Heart right ventricle (tissue), 16 donors: ENCODE results near the gene HLF. TPM values are rescaled to one million over a fixed set of nuclear protein-coding genes. Genes with fewer than 3 reads are reported as not detected.

ENCODE experiments used
- ATAC-seq, 8 donors: fragments of 200-7000 bp; cut with Tn5 transposase; one replicate each; pipeline ENCODE4 v1.9.1; 2020; ENCODE audit warnings: mild to moderate bottlenecking in 8 of 8, moderate library complexity in 8 of 8, moderate number of reproducible peaks in 1 of 8
- DNase-seq, 2 donors: peaks; one replicate each; pipeline ENCODE4 v3.0.0-alpha.2; 2020
- H3K27ac ChIP-seq, 10 donors: fragments of 200-600 bp; sonication (generic) in 2 of 10; one replicate each; pipeline versions ENCODE4 v1.5.0 to v1.8.0; 2020 to 2022; ENCODE audit warnings: mild to moderate bottlenecking in 3 of 10
- H3K27me3 ChIP-seq, 7 donors: fragments of 200-600 bp; one replicate each; pipeline ENCODE4 v1.8.0; 2021 to 2022; ENCODE audit warnings: mild to moderate bottlenecking in 2 of 7
- H3K36me3 ChIP-seq, 9 donors: fragments of 200-600 bp; sonication (generic) in 1 of 9; one replicate each; pipeline versions ENCODE4 v1.5.0 to v1.8.0; 2020 to 2022; ENCODE audit warnings: mild to moderate bottlenecking in 2 of 9
- H3K4me1 ChIP-seq, 9 donors: fragments of 200-600 bp; sonication (generic) in 1 of 9; one replicate each; pipeline versions ENCODE4 v1.5.0 to v1.8.0; 2020 to 2022; ENCODE audit warnings: mild to moderate bottlenecking in 4 of 9
- H3K4me3 ChIP-seq, 10 donors: fragments of 200-600 bp; sonication (generic) in 2 of 10; one replicate each; pipeline versions ENCODE4 v1.5.0 to v1.8.0; 2020 to 2022; ENCODE audit warnings: mild to moderate bottlenecking in 7 of 10, moderate library complexity in 2 of 10
- H3K9me3 ChIP-seq, 11 donors: fragments of 200-600 bp in 10 of 11; sonication (generic) in 2 of 11; one replicate each; pipeline versions ENCODE4 v1.5.0 to v1.8.0; 2013 to 2022; ENCODE audit warnings: mild to moderate bottlenecking in 2 of 11, control low read depth in 1 of 11, moderate library complexity in 1 of 11
- WGBS, 2 donors: extraction: QIAGEN DNeasy Blood & Tissue Kit; methylation state at CpG; one replicate each; pipeline ENCODE4 v1.1.7; 2013; ENCODE audit warnings: inconsistent platforms in 1 of 2; 5-methylcytosine and 5-hydroxymethylcytosine counted together
- intact Hi-C, 10 donors: fragments of 100-400 bp; cut with DNase I; formaldehyde crosslinking; loops; one replicate each; pipeline versions ENCODE4 v1.11.1 to v1.14.2; 2022
- polyA plus RNA-seq, 2 donors: library from polyadenylated mRNA; stranded (reverse); fragments of 200-250 nt; gene quantifications; one replicate each; pipeline ENCODE4 v1.2.3, GENCODE V29; 2013
- total RNA-seq, 10 donors: library from RNA; stranded (reverse); fragmentation: NEBNext Ultra II Directional in 3 of 10; extraction: Animal tissue kit (Norgen Biotek cat#: 25700) in 3 of 10; gene quantifications; one replicate each; pipeline versions ENCODE4 v1.2.1 to v1.2.4, GENCODE V29; 2021 to 2023
- TF ChIP-seq, protein P1 (sequence below), 9 donors: fragments of 200-600 bp; sonication (generic) in 2 of 9; IDR thresholded peaks; one replicate each; pipeline versions ENCODE4 v1.5.0 to v1.8.0; 2021 to 2022; ENCODE audit warnings: antibody characterized with exemption in 9 of 9, mild to moderate bottlenecking in 5 of 9, moderate library complexity in 1 of 9
- donor health status: Arrhythmogenic right ventricular cardiomyopathy.
- donor health status: ischemic (EF 13 %, LVEDD 7.1; RV severe dilation, severe dysfunction).
- donor health status: healthy with polysubstance abuse.
- donor health status: DM: no; HTN: yes; CAD: no.
- donor health status: DM: no; HTN: no; CAD: no.
- donor health status: ischemic (EF 25% LVEDD 6.9; RV normal size, moderate dysfunction).
- donor health status: ischemic (EF 25% LVEDD 5.7; RV mildly dilated, moderate dysfunction).
- donor health status: healthy.
- donor health status: DM: yes; HTN: yes; CAD: no.
- donor health status: Ischemic cardiomyopathy.
- donor health status: ischemic (EF 35%, LVEDD 5.7; RV mildly dilated, moderate dysfunction).
- donor health status: nonischemic (EF 11% LVEDD 7.7; RV severe dilation, severe dysfunction).
- donor health status: DM: yes; HTN: yes; CAD: no.
- donor health status: PGD.
- donor health status: ischemic (EF 29% LVEDD 5.4; RV normal size, mild dysfunction).
- donor health status: nonischemic (EF 23%, LVEDD 6.1; RV moderate dilation, normal function).

The HLF gene
- total and polyA plus RNA-seq, 12 donors, result 4.1 to 42.5 (median 30.1) TPM

DNA sequence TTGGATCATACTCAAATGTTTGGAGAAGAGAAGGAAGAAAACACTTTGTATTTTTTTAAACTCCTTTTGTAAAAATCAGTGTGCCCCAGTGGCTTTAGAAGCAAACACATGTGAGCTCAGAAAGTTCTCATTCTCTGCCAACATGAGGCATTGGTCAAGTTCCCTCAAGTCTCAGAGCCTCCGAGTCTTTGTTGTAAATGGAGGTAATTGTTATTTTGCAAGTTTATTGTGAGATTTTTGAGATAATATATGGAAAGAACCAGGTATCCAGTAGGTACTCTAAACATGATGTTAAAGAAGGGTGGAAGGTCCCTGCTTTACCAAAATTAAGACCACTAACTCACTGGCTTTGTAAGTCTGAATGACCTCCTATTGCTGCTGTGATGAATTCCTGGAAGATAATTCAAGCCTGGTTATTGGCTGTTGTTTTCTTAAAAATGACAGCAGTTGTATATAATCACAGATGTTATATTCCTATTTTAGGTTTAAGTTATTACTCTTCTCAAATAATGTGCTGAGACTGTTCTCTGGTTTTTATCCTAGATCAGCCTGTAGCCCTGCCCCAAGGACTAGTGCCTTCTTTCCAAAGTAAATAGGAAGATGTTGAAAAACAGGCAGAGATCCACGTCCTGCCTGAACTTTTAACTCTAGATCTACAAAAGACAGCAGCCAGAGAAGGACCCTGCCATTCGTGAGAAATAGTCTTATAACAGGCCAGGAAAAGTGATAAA is 2.4 kb downstream of the HLF start:
- 31 to 32% methylated on average over 3 of the region's 3 CpGs for WGBS, 2 donors
- Histone ChIP-seq H3K4me1 (peaks cover 4 to 68% (median 34%) of the 10 kb centered on the region in 9 donors), H3K27ac (peak overlapping the region in 8 of 10 donors; percentile 56 to 89 (median 84)), H3K9me3 (no peaks in the 10 kb centered on the region), H3K4me3 (peak overlapping the region in 8 of 10 donors; percentile 12 to 78 (median 64)), H3K27me3 (peaks cover 0 to 63% (median 2%) of the 10 kb centered on the region in 7 donors), H3K36me3 (peaks cover 0 to 3% (median 0%) of the 10 kb centered on the region in 9 donors)
- intact Hi-C loops, result loop anchor here in 1 of 10 donors (2.0 kb wide), 2 partner anchors 28 kb away; no protein-coding TSS in a partner anchor
- TF ChIP-seq, protein P1, sequence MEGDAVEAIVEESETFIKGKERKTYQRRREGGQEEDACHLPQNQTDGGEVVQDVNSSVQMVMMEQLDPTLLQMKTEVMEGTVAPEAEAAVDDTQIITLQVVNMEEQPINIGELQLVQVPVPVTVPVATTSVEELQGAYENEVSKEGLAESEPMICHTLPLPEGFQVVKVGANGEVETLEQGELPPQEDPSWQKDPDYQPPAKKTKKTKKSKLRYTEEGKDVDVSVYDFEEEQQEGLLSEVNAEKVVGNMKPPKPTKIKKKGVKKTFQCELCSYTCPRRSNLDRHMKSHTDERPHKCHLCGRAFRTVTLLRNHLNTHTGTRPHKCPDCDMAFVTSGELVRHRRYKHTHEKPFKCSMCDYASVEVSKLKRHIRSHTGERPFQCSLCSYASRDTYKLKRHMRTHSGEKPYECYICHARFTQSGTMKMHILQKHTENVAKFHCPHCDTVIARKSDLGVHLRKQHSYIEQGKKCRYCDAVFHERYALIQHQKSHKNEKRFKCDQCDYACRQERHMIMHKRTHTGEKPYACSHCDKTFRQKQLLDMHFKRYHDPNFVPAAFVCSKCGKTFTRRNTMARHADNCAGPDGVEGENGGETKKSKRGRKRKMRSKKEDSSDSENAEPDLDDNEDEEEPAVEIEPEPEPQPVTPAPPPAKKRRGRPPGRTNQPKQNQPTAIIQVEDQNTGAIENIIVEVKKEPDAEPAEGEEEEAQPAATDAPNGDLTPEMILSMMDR (IDR thresholded peaks at IDR 0.05), result no peak
- no peak for DNase-seq
- ATAC-seq, result peak in 1 of 8 donors; percentile 30

DNA sequence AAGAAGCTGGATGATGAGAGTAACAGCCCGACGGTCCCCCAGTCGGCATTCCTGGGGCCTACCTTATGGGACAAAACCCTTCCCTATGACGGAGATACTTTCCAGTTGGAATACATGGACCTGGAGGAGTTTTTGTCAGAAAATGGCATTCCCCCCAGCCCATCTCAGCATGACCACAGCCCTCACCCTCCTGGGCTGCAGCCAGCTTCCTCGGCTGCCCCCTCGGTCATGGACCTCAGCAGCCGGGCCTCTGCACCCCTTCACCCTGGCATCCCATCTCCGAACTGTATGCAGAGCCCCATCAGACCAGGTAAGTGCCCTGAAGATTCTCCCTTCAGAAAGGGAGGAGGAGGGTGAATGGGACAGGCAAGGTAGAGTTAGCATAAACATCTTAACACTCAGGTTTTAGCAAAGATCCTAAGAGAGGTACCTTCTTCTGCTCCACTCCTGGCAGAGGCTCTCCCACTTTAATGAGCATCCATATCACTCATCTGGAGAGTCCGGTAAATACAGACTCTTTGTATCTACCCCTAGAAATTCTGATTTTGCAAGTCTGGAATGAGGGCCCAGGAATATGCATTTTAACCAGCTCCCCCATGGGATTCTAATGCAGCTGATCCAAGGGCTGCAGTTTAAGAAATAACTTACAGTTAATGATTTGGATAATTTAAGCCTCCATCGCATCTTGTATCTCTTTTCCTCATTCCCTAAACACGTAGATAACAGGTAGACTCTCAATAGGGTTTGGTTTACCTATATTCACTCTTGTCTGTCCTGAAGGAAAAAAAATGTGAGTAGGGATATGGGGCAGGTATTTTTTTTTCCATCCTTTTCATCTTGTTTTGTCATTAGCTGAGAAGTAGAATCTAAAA is 3.3 kb downstream of the HLF start:
- intact Hi-C loops, result loop anchor here in 1 of 10 donors (2.0 kb wide), 2 partner anchors 27 to 29 kb away; no protein-coding TSS in a partner anchor
- H3K27me3 ChIP-seq, result peaks cover 0 to 55% (median 0%) of the 10 kb centered on the region in 7 donors
- 63 to 73% methylated on average over 11 of the region's 11 CpGs for WGBS, 2 donors
- TF ChIP-seq, protein P1 (IDR thresholded peaks at IDR 0.05), result no peak
- H3K4me3 ChIP-seq, result peak overlapping the region in 8 of 10 donors; percentile 12 to 78 (median 49)
- peaks cover 6 to 77% (median 43%) of the 10 kb centered on the region in 9 donors for H3K4me1 ChIP-seq
- DNase-seq (no peak), ATAC-seq (no peak)
- H3K27ac ChIP-seq, result peak overlapping the region in 8 of 10 donors; percentile 56 to 89 (median 84)
- peaks cover 0 to 3% (median 0%) of the 10 kb centered on the region in 9 donors for H3K36me3 ChIP-seq
- H3K9me3 ChIP-seq, result no peaks in the 10 kb centered on the region

DNA sequence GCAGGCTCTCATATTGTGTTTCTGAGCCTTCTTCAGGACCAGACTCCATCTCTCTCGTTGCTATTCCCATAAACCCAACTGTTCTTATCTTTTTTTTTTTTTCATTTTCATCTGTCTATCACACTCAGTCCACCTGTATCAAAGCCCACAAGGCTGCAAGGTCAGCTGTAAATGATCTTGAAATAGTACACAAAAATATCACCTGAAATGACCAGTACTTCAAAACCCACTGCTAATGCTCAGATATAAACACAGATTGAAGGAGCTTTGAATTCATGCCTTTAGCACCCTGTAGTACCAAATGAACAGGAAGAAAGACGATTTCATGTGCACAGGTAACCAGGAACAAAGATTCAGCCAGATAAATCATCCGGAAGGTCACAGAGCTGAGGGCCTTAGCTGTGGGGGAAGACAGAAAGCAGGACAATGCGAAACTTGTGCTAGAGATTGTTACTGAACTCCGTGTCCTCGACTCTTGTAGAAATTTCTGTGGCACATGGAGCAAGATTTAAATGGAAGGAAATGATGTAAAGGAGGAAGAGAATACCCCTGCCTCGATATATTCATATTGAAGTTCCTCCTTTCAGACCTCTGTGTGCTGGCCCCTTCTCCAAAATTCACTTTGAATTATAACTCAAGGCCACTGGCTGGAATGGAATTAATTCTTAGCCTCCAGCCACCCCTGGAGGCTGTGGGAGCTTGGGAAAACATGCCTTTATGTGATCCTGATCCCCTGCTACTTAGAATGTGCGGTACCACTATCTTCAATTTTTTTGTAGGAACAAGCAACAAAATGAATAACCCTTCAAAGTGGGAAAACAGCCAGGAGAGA is 4.1 kb downstream of the HLF start:
- ATAC-seq (no peak), DNase-seq (no peak)
- peak overlapping the region in 5 of 10 donors; percentile 15 to 78 (median 65) for H3K4me3 ChIP-seq
- TF ChIP-seq, protein P1 (IDR thresholded peaks at IDR 0.05), result no peak
- intact Hi-C loops, result no loop called here
- H3K9me3 ChIP-seq, result no peaks in the 10 kb centered on the region
- WGBS, 2 donors, result 51 to 64% methylated on average over 8 of the region's 8 CpGs
- H3K4me1 ChIP-seq, result peaks cover 2 to 78% (median 44%) of the 10 kb centered on the region in 9 donors
- H3K27me3 ChIP-seq, result peaks cover 0 to 47% (median 0%) of the 10 kb centered on the region in 7 donors
- peaks cover 0 to 3% (median 0%) of the 10 kb centered on the region in 9 donors for H3K36me3 ChIP-seq
- peak overlapping the region in 5 of 10 donors; percentile 79 to 89 (median 85) for H3K27ac ChIP-seq
